HepG2 (cell line): Measurements from ENCODE around the gene DNAH9.

Experiments used
- AFF4 ChIP-seq: sonication (generic); formaldehyde crosslinking; IDR thresholded peaks from 2 replicates; pipeline ENCODE4 v1.4.0; 2020; ENCODE audit warnings: missing genetic modification reagents
- AKNA ChIP-seq: sonication (generic); formaldehyde crosslinking; IDR thresholded peaks from 2 replicates; pipeline ENCODE4 v1.4.0; 2020; ENCODE audit warnings: missing genetic modification reagents, borderline replicate concordance
- CREB1 ChIP-seq, 2 experiments: fragments of 450-650 bp in 1 of 2; IDR thresholded peaks; 2 replicates each; pipeline ENCODE4 v1.6.1; 2016 to 2017; ENCODE audit warnings: control low read depth in 1 of 2, mild to moderate bottlenecking in 1 of 2, missing compliant biosample characterization in 1 of 2, missing genetic modification characterization in 1 of 2
- GABPA ChIP-seq, 2 experiments: IDR thresholded peaks; 2 replicates each; pipeline ENCODE4 v1.6.1; 2011 to 2016; ENCODE audit warnings: low read depth in 2 of 2, low read length in 1 of 2, missing biosample characterization in 1 of 2, missing genetic modification characterization in 1 of 2
- KMT2A ChIP-seq: sonication (generic); formaldehyde crosslinking; IDR thresholded peaks from 2 replicates; pipeline ENCODE4 v1.4.0; 2020; ENCODE audit warnings: missing genetic modification reagents
- RFXAP ChIP-seq: sonication (generic); formaldehyde crosslinking; IDR thresholded peaks from 2 replicates; pipeline ENCODE4 v1.4.0; 2020; ENCODE audit warnings: missing genetic modification reagents, borderline replicate concordance

GRCh38 chr17:11901931-11902330 lies 303.7 kb downstream of the DNAH9 start:
- TF ChIP-seq AKNA (no peak), KMT2A (CRISPR knock-in tag) (no peak), GABPA (IDR thresholded peaks at IDR 0.05; ENCODE audit: low read depth, low read length) (no peak), GABPA (CRISPR knock-in tag; IDR thresholded peaks at IDR 0.05; ENCODE audit: low read depth) (no peak), RFXAP (CRISPR knock-in tag) (no peak), CREB1 (IDR thresholded peaks at IDR 0.05) (no peak), CREB1 (CRISPR knock-in tag; IDR thresholded peaks at IDR 0.05) (no peak), AFF4 (no peak)
